HEK293 (cell line): ENCODE data around the gene ZFP36.

Source experiments
- PRDM4 ChIP-seq: fragments of 450-650 bp; formaldehyde crosslinking; IDR thresholded peaks from 2 replicates; pipeline ENCODE4 v1.5.1; 2017; ENCODE audit warnings: missing biosample characterization, missing genetic modification characterization
- SP2 ChIP-seq: fragments of 450-650 bp; formaldehyde crosslinking; IDR thresholded peaks from 2 replicates; pipeline ENCODE4 v1.5.1; 2016; ENCODE audit warnings: missing biosample characterization, missing genetic modification characterization
- YY1 ChIP-seq: fragments of 450-650 bp; formaldehyde crosslinking; IDR thresholded peaks from 2 replicates; pipeline ENCODE4 v1.5.1; 2018; ENCODE audit warnings: missing biosample characterization, missing genetic modification characterization
- ZBTB10 ChIP-seq: fragments of 450-650 bp; formaldehyde crosslinking; IDR thresholded peaks from 2 replicates; pipeline ENCODE4 v1.5.1; 2016; ENCODE audit warnings: missing biosample characterization, missing genetic modification characterization
- ZBTB11 ChIP-seq: fragments of 450-650 bp; formaldehyde crosslinking; conservative IDR thresholded peaks from 2 replicates; pipeline ENCODE4 v1.5.1; 2016; ENCODE audit warnings: low read depth, missing biosample characterization, missing genetic modification characterization
- ZBTB21 ChIP-seq: fragments of 450-650 bp; formaldehyde crosslinking; IDR thresholded peaks from 2 replicates; pipeline ENCODE4 v1.5.1; 2017; ENCODE audit warnings: missing biosample characterization, missing genetic modification characterization
- ZBTB48 ChIP-seq: fragments of 450-650 bp; formaldehyde crosslinking; IDR thresholded peaks from 2 replicates; pipeline ENCODE4 v1.5.1; 2016; ENCODE audit warnings: missing biosample characterization, missing genetic modification characterization
- ZBTB8A ChIP-seq: fragments of 450-650 bp; formaldehyde crosslinking; IDR thresholded peaks from 2 replicates; pipeline ENCODE4 v1.5.1; 2016; ENCODE audit warnings: missing biosample characterization, missing genetic modification characterization
- ZFHX2 ChIP-seq: fragments of 450-650 bp; formaldehyde crosslinking; conservative IDR thresholded peaks from 2 replicates; pipeline ENCODE4 v1.5.1; 2016; ENCODE audit warnings: missing biosample characterization, missing genetic modification characterization
- ZFP69B ChIP-seq: fragments of 450-650 bp; formaldehyde crosslinking; IDR thresholded peaks from 2 replicates; pipeline ENCODE4 v1.5.1; 2016; ENCODE audit warnings: missing biosample characterization, missing genetic modification characterization
- ZNF132 ChIP-seq: fragments of 450-650 bp; formaldehyde crosslinking; IDR thresholded peaks from 2 replicates; pipeline ENCODE4 v1.5.1; 2017; ENCODE audit warnings: missing biosample characterization, missing genetic modification characterization, borderline replicate concordance
- ZNF146 ChIP-seq: fragments of 450-650 bp; formaldehyde crosslinking; IDR thresholded peaks from 2 replicates; pipeline ENCODE4 v1.5.1; 2016; ENCODE audit warnings: missing biosample characterization, missing genetic modification characterization
- ZNF211 ChIP-seq: fragments of 450-650 bp; formaldehyde crosslinking; IDR thresholded peaks from 2 replicates; pipeline ENCODE4 v1.5.1; 2016; ENCODE audit warnings: low read depth, missing biosample characterization, missing genetic modification characterization
- ZNF280D ChIP-seq: fragments of 450-650 bp; formaldehyde crosslinking; IDR thresholded peaks from 2 replicates; pipeline ENCODE4 v1.5.1; 2016; ENCODE audit warnings: missing biosample characterization, missing genetic modification characterization
- ZNF302 ChIP-seq: fragments of 450-650 bp; formaldehyde crosslinking; IDR thresholded peaks from 2 replicates; pipeline ENCODE4 v1.5.1; 2016; ENCODE audit warnings: missing biosample characterization, missing genetic modification characterization, low read depth
- ZNF391 ChIP-seq: fragments of 450-650 bp; formaldehyde crosslinking; IDR thresholded peaks from 2 replicates; pipeline ENCODE4 v1.5.1; 2016; ENCODE audit warnings: low read depth, missing biosample characterization, missing genetic modification characterization, borderline replicate concordance
- ZNF501 ChIP-seq: fragments of 450-650 bp; formaldehyde crosslinking; IDR thresholded peaks from 2 replicates; pipeline ENCODE4 v1.5.1; 2016; ENCODE audit warnings: missing biosample characterization, missing genetic modification characterization
- ZNF514 ChIP-seq: fragments of 450-650 bp; formaldehyde crosslinking; IDR thresholded peaks from 2 replicates; pipeline ENCODE4 v1.5.1; 2016; ENCODE audit warnings: missing biosample characterization, missing genetic modification characterization
- ZNF549 ChIP-seq: fragments of 450-650 bp; IDR thresholded peaks from 2 replicates; pipeline ENCODE4 v1.5.1; 2018; ENCODE audit warnings: missing biosample characterization, missing genetic modification characterization, mild to moderate bottlenecking, inconsistent platforms, moderate library complexity
- ZNF768 ChIP-seq: fragments of 450-650 bp; formaldehyde crosslinking; IDR thresholded peaks from 2 replicates; pipeline ENCODE4 v1.5.1; 2018; ENCODE audit warnings: missing biosample characterization, mild to moderate bottlenecking, missing genetic modification characterization
- ZNF777 ChIP-seq: fragments of 450-650 bp; formaldehyde crosslinking; IDR thresholded peaks from 2 replicates; pipeline ENCODE4 v1.5.1; 2017; ENCODE audit warnings: missing biosample characterization, missing genetic modification characterization, borderline replicate concordance
- ZNF837 ChIP-seq: fragments of 450-650 bp; formaldehyde crosslinking; IDR thresholded peaks from 2 replicates; pipeline ENCODE4 v1.5.1; 2016; ENCODE audit warnings: missing biosample characterization, missing genetic modification characterization
- ZSCAN30 ChIP-seq: fragments of 450-650 bp; IDR thresholded peaks from 2 replicates; pipeline ENCODE4 v1.5.1; 2018; ENCODE audit warnings: missing biosample characterization, mild to moderate bottlenecking, missing genetic modification characterization, moderate library complexity
- ZSCAN5A ChIP-seq: fragments of 450-650 bp; formaldehyde crosslinking; IDR thresholded peaks from 2 replicates; pipeline ENCODE4 v1.5.1; 2016; ENCODE audit warnings: missing biosample characterization, missing genetic modification characterization
- ZXDB ChIP-seq: fragments of 450-650 bp; formaldehyde crosslinking; IDR thresholded peaks from 2 replicates; pipeline ENCODE4 v1.5.1; 2016; ENCODE audit warnings: missing biosample characterization, missing genetic modification characterization

The ZFP36 gene

GRCh38 chr19:39445196-39446111 is 38.8 kb downstream of the ZFP36 start, which contains the start of gene SUPT5H (continued):
- TF ChIP-seq ZBTB21 (peak; percentile 87), ZNF837 (tag by site-specific recombination) (no peak), PRDM4 (peak; percentile 27; the same call in 1 of the 2 replicates), ZXDB (tag by site-specific recombination) (peak; percentile 100), ZSCAN30 (tag by site-specific recombination) (peak; percentile 58), ZFHX2 (tag by site-specific recombination) (peak; percentile 97), YY1 (tag by site-specific recombination) (peak; percentile 99; the same call in 1 of the 2 replicates), ZNF777 (tag by site-specific recombination) (0 out of 2 replicates have a peak, but pooled peaks have one; percentile 40), ZNF280D (tag by site-specific recombination) (0 out of 2 replicates have a peak, but pooled peaks have one; percentile 8), ZNF501 (tag by site-specific recombination) (peak; percentile 95), ZBTB48 (peak; percentile 73; the same call in 1 of the 2 replicates), ZNF768 (tag by site-specific recombination) (no peak), ZNF391 (peak; percentile 18; the same call in 1 of the 2 replicates), ZBTB8A (tag by site-specific recombination) (peak; percentile 93), ZFP69B (peak; percentile 70; the same call in 1 of the 2 replicates), ZNF549 (tag by site-specific recombination) (no peak), SP2 (peak; percentile 92), ZNF514 (no peak), ZBTB11 (tag by site-specific recombination) (peak; percentile 96), ZNF302 (no peak), ZNF211 (tag by site-specific recombination) (no peak), ZSCAN5A (tag by site-specific recombination) (peak; percentile 18; the same call in 1 of the 2 replicates), ZNF132 (no peak), ZNF146 (no peak), ZBTB10 (tag by site-specific recombination) (peak; percentile 53; the same call in 1 of the 2 replicates)
